ENCODE measurements around the gene LRRTM4.

- no peak for TF ChIP-seq CTCF (conservative IDR thresholded peaks at IDR 0.05; ENCODE audit: low read depth, low read length)
- no peak for TF ChIP-seq EZH2 (IDR thresholded peaks at IDR 0.05; ENCODE audit: borderline replicate concordance, low read depth, low read length, poor library complexity, severe bottlenecking)
Measured at GRCh38 chr2:77086478-77086877, 435.7 kb downstream of the LRRTM4 start.

Data from A673 (cell line).